HG03045 (cell line): ENCODE data around the gene MPRIP.

ENCODE experiments used
- ATAC-seq: cut with Tn5 transposase; IDR thresholded peaks from one replicate; pipeline ENCODE4 v1.9.1; 2021; ENCODE audit warnings: mild to moderate bottlenecking, moderate library complexity; ENCODE audit not compliant: unreplicated experiment

Gene MPRIP

DNA sequence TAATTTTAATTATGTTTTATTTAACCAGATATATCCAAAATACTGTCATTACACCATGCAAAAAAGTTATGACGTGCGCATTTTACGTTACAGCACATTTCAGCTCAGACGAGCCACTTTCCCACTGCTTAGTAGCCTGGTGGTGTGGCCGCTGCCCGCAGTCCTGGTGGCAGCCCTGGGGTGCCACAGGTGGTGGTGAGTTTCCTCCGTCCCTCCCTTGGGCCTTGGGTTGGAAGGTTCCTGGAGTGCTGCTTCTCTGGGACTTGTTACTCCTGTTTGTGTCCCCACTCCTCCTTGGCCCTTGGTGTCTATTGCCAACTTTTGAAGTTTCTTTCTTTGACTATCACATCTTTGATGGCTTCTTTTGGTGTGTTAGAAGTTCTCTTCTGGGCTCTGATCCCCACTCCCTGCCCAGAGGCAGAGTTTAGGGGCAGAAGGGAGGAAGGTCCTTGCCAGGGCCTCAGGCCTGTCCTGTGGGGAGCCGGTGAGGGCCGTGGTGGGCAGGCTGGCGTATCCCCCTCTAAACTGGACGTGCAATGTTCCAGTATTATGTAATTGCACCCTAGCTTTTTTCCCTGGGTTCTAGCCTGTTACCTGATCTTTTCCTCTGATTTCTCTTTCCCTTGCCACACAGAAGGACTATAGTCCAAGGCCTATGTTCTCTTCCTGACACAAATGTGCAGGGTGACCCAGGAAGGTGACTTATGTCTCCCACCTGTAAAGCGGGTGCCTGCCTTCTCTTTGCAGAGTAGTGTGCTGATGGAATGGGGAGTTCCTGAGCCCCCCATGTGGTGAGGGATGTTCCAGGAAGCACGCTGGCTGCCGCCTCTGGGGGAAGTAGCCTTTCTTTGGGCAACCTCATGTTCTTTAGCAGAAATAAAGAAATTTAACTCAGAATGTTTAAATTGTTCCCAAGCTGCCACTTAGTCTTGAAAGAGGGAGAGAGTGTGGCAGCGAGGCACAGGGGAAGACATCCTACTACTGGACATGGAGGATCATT, 8.4 kb downstream of the MPRIP start:
- no peak for ATAC-seq

DNA sequence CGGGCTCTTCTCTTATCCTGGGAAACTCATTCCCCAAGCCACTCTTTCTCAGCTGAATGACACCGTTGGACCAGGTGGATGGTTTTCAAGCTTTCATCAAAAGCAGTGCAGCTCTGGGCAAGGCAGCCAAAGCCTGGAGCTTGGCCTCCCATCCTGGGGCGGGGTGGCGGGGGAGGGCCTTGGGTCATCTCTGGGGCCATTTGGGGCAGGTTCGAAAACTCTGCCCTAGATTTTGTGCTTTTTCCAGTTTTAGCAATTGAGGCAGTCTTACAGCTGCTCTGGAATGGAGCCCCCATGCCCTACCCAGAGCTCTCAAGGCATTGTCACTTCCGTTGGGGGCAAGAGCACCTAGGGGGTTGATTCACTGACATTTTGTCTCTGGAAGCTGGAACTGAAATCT, 9.1 kb downstream of the MPRIP start:
- no peak for ATAC-seq

DNA sequence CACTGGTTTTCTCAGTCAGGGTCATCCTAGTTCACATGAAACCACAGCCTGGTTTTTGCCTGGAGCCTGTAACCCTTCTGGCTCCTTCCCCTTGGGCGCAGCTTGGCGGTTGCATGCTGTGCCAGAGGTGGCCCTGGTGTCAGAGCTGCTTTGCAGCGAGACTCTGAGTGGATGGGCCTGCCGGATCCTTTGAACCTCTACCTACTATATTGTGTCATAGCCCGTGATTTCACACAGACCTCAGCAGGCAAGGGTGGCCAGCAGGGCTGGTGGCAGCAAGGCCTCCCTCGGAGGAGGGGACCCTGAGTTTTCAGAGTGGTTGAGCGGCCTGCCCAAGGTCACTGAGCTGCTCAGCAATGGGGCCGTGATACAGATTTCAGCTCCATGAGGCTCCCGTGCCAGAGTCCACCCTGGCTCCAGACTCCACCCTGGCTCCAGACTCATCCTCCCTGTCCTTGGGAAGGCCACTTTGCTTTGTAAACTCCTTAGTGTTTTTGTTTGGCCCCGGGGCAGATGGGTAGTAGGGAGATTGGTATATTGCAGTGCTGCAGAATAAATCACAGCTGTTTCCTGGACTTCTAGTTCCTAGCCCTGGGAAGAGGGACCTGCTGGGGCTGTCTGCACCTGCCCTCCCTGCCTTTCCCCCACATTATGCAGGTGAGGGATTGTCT, 9.7 kb downstream of the MPRIP start:
- ATAC-seq, result no peak

DNA sequence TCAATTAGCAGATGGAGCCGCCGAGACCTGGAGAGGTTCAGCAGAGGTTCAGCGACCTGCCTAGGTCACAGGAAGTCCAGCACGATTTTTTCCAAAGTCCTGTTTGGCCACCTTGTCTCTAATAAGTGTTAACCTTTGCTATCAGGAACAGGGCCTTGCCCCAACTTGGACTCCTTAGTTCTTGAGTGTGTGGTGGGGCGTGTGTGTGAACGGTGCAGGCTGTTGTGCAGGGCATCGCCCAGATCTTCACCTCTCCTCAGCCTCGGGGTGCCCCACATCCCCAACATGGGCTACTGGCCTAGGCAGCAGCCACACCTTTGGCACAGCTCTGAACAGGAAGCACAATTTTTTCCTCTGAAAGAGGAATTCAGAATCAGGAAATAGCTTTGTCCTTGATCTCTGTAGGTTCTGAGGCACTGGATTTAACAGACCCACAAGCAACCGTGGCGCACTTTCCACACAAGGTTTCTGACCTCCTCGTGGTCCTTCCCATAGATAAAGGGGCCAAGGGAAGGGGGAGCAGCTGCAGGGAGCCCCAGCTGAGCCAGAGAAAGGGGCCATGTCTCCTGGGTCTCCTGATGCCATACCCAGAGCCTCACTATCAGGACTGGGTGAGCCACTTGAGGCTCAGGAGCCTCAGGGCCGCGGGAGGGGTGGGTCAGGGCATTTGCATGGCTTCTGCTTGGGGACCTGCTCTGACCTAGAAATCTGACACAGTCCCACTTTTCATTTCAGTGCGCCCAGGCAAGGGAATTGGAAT, 10.4 kb downstream of the MPRIP start:
- ATAC-seq, result no peak

DNA sequence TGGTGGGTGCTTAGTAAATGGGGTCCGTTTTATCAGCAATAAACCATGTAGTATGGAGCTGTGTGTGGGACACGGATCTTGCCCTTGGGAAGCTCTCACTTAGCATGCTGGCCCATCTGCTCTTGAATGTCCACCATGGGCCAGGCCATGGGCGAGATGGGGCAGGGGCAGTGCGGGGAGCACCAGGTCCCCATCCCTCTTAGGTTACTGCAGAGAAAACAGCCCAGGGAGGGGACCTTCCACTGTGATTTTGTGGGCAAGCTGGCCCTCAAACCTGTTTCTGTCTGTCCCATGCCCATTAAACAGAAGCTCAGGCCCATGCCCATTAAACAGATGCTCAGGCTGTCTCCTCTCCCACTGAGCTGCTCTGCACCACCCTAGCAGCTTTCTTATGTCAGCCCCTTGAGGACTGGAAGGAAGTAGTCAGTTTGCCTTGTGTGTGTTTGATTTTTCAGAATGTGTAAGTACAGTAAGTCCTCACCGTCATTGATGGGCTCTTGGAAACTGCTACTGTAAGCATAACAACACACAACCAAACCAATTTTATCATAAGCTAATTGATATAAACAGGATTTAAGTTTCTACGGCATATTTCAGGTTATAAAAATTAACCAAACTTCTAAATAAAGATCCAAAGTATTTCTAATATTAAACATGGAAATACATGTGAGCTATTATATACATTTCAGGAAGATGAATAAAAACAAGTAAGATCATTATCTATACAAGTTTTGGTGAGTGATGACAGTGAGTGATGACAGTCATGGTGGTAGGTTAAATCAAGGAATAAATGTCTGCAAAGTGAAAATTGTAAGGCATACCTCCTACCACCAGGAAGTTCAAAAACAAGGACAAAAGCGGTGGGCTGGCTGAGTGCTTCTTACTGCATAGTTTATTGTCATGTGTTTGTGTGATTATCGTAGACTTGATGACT, 11.5 kb downstream of the MPRIP start:
- no peak for ATAC-seq

DNA sequence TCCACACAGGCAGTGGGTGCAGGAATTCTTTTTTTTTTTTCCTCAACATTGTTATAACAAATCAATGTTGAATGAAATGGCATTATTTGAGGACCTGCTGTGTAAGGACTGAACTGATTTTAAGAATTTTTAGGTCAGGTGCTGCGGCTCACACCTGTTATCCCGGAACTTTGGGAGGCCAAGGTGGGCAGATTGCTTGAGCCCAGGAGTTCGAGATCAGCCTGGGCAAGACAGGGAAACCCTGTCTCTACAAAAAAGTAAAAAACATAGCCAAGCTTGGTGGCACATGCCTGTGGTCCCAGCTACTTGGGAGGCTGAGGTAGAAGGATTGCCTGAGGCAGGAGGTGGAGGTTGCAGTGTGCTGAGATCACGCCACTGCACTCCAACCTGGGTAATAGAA, 12.4 kb downstream of the MPRIP start:
- ATAC-seq, result no peak

DNA sequence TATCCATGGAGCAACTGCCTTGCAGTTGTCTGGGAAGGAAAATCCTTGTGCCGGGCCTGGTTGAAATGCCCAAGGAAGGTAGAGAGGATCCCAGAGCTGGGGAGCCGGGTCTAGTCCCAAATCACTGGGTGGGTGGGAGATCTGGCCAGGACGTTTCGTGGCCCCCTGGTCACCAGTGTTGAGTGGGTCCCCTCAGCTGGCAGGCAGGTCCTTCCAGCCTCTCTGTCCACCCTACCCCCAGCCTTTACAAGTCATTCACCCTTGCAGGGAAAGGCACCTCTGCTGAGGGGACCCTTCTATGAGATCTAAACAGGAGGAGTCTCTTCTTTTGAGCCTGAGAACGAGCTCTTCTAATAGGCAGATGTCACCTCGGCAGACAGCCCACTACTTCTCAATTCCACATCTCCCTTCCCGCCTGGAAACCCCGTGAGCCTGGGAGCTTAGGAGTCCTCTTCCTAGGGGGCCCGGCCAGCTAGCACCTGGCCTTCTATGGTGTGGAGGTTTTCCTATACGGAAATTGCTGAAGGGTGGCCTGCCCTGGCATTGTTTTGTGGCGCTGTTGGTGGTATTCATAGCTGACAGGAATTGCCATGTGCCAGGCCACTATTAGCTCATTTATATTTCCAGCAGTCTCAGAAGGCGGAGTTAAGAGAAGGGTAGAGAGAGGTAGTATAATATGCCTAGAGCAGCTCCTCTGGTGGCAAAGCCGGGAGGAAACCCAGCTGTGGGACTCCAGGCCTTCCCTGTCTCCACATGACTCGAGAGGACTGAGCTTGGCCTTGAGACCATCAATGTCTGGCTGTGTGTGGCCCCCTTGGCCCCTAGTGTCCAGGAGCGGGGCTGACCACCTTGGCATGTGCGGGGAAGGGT, 13.3 kb downstream of the MPRIP start:
- ATAC-seq, result no peak

DNA sequence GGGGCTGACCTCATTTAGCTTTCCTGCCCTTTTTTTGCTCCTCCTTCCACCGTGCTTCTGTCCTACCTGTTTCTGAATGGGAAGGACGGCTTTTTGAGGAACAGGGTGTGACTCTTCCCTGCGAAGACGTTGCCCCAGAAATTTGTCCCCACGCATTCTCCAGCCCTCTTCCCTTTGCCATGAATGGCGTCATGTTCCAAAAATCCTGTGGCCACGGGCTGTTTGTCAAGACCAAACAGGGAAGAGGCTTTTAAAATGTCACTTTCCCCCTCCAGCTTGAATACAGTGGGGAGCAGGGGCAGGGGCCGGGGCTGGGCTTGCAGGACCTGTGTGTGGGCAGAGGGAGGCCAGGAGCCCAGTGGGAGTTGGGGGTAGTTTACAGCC, 13.9 kb downstream of the MPRIP start:
- ATAC-seq, result no peak

DNA sequence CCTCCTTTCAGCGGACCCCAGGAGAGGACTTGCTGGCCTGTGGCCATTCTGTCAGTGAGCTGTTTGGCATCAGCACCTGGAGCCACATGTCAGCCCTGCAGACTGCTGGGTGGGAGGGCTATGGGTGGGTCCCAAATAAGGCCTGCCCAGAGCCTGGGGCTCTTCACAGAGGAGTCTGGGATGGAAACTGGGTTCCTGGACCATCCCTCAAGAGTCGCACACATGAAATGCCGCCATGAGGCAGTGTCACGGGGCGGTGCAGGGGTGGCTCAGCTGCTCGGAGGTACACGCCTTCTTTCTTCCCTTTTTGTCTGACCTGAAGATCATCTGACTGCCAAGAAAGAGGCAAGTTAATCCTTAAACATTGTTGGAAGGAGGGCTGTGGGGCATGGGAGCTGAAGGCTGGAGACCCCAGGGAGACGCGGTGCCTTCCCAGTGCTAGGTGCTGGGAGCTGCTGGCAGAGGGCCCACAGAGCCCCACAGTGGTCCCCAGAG, 14.8 kb downstream of the MPRIP start:
- ATAC-seq, result no peak

DNA sequence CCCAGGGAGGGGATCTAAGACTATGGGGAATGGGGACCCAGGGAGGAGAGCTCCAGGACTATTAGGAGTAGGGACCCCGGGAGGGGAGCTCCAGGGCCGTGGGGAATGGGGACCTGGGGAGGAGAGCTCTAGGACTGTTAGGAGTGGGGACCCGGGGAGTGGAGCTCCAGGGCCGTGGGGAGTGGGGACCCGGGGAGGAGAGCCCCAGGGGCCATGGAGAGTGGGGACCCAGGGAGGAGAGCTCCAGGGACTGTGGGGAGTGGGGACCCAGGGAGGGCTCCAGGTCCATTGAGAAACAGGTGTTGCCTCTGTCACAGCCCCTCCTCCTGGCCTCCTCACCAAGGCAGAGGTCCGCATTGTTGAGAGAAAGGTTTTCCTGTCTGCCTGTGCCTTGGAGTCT, 16.0 kb downstream of the MPRIP start:
- no peak for ATAC-seq

DNA sequence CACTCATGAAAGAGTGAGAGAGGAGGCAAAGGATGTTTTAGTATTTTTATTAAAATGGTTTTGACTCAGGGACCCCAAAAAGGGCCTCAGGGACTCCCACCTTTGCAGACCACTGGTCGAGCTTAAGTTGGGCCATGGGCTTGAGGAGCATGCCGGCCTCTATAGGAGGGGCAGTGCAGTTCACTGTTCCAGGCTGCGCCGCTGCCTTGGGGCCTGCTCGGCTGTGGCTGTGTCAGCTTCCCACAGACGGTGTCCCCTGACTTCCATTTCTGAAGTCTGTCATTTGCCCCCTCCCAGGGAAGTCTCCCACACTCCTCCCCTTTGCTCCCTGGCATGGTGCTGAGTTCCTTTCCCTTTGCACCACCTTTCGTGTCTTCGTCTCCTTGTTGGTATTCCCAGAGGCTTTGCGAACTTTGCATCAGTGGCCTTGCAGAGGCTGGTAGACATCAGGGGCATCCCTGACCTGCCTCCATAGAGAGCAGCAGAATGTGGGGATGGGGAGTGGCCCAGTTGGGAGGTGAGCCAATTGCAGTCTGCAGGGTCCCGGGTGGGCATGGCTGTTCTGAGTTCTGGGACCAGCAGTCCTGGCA, 17.1 kb downstream of the MPRIP start:
- ATAC-seq, result no peak

DNA sequence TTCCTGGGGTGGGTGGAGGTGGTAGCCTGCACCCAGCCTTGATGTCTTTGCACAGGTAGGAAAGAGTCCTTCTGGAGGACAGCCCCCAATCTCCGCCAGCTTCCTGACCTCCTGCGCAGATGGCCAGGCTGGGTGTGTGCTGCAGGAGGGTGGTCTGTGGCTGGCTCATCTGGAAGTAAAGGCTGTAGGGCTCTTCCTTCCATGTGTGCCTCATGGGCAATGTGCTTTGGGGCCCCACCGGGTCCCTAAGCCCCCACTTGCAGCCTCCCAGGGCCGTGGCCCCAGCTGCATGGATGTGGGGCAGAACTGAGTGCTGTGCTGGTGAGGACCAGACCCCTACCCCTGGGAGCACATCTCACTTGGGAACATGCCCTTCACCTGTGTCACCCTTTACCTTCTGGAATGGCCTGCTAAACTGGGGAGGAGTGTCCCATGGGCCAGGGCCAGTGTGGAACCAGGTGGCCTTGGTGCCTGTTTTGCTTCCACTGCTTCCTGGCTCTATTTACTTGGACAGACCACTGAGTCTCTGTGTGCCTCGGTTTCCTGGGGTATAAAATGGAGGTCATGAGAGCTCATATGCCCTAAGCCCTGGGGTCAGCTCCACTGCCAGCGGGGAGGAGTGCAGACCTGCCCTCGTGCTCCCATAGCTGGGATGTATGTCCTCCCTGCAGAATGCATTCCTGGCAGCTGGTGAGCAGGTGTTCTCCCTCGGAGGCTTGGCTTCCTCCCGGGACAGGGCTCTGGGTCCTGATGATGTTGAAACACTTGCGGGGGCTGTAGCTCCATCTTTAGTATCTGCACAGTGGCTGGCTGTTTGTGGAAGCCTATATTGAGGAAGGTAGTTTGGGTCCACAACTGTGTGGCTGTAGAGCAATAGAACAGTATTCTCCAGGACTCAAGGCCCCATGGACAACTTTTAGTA, 18.0 kb downstream of the MPRIP start:
- ATAC-seq, result no peak

DNA sequence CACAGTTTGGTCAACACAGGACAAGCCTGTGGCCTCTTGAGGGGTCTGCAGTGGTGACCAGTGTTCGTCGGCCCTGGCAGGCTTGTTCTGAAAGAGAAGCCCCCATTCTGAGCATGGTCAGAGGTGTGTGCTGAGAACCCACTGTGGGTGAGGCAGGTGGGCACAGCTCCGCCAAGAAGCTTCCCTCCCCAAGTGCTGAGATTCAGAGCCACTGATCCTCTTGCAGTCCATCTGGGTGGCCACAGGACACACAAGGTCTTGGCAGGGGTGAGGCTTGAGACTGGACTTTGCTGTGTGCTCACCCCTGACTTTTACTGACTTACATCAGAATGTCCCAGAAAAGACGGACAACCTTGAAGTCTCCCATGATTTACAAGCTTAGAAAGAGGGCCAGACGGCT, 18.7 kb downstream of the MPRIP start:
- ATAC-seq, result no peak

DNA sequence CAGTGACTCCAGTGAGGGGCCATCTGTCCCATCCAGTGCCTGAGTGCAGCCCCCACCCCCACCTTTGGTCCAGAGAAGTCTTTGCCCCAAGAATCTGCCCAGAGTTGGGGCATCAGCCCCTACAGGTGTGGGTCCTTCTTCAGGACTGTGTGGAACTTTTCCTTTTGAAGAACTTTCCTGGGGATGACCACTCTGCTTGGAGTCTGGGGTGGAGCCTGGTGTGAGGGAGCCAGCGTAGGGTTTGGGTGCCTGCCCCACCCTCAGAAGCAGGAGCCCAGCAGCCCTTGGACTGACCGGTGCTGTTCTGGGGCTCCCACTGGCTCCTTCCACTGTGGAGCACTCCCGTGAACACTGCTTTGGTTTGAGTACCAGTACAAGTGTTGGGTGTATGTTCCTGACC, 19.3 kb downstream of the MPRIP start:
- ATAC-seq, result no peak

DNA sequence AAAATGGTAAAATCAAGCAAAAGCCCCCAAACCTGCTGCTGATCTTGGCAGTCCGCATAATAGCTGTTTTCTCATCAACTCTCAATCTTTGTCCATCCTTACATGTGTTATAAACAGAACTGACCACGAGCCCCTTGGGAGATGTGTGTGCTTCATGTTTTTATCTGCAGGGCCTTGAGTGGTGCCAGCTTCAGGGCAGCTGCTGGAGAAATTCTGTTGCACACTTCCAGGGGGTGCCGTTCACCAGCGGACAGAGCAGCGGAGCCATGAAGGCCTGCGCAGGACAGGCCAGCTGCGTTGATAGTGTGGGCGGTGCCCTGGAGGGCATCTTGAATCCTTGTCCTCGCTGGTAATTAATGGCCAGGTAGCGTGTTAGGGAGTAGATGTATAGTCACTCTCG, 20.1 kb downstream of the MPRIP start:
- ATAC-seq, result no peak

DNA sequence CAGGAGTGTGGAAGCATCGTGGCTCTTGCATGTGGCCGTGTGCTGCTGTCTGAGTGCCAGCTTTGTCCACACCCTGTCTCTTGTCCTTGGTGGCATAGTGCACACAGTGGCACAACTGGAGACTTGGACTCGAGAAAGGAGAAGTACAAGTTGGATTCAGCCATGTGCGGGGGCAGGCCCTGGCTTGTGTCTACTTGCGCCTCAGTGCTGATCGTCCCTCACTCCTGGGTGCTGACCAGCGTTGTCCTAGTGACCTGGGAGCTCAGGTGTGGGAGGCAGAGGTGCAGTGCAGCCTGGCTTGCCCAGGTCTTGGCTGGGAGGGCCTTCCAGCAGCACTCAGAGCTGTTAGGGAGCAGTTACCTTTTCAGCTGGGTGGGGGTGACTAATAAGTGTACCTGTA, 20.6 kb downstream of the MPRIP start:
- no peak for ATAC-seq

DNA sequence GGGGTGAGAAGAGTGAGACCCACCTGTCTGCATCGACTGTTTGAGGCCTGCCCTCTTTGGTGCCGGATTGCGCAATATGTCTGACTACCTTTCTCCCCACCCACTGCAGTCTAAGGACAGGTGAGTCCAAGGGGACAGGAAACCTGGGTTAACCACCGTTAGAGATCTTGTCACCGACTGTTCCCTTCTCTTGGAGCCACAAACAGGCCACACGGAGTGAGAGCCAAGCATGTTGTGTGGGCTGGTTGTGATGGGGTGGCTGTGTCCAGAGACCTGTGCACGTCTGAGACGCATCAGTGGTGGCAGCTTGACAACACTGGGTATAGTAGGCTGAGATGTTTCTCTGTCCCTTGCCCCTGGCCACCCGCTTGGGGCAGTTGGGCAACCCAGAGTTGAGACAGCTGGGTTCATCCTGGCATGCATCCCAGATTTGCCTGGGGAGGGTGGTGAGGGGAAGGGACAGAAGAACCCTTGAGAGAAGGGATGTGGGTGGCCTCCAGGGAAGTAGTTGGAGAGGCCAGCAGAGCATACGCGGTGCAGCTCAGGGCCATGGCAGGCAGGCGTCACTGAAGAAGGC, 21.4 kb downstream of the MPRIP start:
- no peak for ATAC-seq

DNA sequence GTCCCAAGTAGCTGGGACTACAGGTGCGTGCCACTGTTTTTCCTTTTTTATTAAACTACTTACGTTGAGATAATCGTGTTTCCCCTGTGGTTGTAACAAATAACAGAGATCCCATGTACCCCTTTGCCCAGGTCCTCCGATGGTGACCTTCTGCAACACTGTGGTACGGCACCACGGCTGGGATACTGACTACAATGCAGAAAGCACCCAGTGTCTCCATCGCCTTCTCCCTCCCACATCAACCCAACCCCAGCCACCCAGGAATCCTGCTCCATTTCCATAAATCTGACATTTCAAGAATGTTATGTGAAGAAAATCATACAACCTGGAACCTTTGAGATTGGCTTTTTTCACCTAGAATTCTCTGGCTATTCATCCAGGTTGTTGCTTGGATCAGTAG, 22.1 kb downstream of the MPRIP start:
- ATAC-seq, result no peak
